Testis (tissue), 2 donors: ENCODE data around the gene BMP4.
"Not testable (repeated sequence)": the region's sequence is repeated elsewhere in the genome, so short reads cannot be mapped to it uniquely, and the experiment has no call there.

Experiments
- POLR2A ChIP-seq: fragments of 450-650 bp; IDR thresholded peaks from one replicate; pipeline ENCODE4 v1.6.1; 2017; ENCODE audit warnings: antibody characterized with exemption, mild to moderate bottlenecking, moderate library complexity
- TF ChIP-seq, protein P1 (sequence below), 3 experiments: fragments of 450-650 bp in 2 of 3; fragments of 200-600 bp in 1 of 3; sonication (generic) in 1 of 3; IDR thresholded peaks; one replicate each; pipeline ENCODE4 v1.5.1; 2016 to 2019; ENCODE audit warnings: antibody characterized with exemption in 3 of 3, mild to moderate bottlenecking in 2 of 3, moderate library complexity in 1 of 3

DNA sequence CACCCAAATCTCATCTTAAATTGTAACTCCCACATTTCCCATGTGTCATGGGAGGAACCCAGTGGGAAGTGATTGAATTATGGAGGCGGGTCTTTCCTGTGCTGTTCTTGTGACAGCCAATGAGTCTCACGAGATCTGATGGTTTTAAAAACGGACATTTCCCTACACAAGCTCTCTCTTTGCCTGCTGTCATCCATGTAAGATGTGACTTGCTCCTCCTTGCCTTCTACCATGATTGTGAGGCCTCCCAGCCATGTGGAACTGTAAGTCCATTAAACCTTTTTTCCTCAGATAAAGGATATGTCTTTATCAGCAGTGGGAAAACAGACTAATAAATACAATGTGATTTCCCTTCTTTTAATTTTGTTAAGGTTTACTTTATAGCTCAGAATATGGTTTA, 30.1 kb upstream of the BMP4 start:
- TF ChIP-seq, protein P1, sequence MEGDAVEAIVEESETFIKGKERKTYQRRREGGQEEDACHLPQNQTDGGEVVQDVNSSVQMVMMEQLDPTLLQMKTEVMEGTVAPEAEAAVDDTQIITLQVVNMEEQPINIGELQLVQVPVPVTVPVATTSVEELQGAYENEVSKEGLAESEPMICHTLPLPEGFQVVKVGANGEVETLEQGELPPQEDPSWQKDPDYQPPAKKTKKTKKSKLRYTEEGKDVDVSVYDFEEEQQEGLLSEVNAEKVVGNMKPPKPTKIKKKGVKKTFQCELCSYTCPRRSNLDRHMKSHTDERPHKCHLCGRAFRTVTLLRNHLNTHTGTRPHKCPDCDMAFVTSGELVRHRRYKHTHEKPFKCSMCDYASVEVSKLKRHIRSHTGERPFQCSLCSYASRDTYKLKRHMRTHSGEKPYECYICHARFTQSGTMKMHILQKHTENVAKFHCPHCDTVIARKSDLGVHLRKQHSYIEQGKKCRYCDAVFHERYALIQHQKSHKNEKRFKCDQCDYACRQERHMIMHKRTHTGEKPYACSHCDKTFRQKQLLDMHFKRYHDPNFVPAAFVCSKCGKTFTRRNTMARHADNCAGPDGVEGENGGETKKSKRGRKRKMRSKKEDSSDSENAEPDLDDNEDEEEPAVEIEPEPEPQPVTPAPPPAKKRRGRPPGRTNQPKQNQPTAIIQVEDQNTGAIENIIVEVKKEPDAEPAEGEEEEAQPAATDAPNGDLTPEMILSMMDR (IDR thresholded peaks at IDR 0.05) = not testable (repeated sequence)
- not testable (repeated sequence) for TF ChIP-seq POLR2A
